Esophagus squamous epithelium (tissue), 5 donors: Measurements from ENCODE around the gene CA7. TPM values are rescaled to one million over a fixed set of nuclear protein-coding genes. Genes with fewer than 3 reads are reported as not detected.
"Not testable (repeated sequence)": the region's sequence is repeated elsewhere in the genome, so short reads cannot be mapped to it uniquely, and the experiment has no call there.

Source experiments
- DNase-seq: peaks from one replicate; lab custom pipeline; 2025; lab: John Stamatoyannopoulos, UW
- H3K27ac ChIP-seq, 4 donors: fragments of 200-600 bp; sonication (generic); one replicate each; pipeline ENCODE4 v1.5.1; 2016 to 2019; ENCODE audit warnings: mild to moderate bottlenecking in 1 of 4
- H3K27me3 ChIP-seq, 4 donors: fragments of 200-600 bp; sonication (generic); 1 replicate in 3 of 4; 2 replicates in 1 of 4; pipeline versions ENCODE4 v1.5.1 to v1.6.0; 2017 to 2021; ENCODE audit warnings: antibody characterized with exemption in 1 of 4
- H3K36me3 ChIP-seq, 3 donors: fragments of 200-600 bp; sonication (generic); one replicate each; pipeline ENCODE4 v1.5.1; 2016 to 2019
- H3K4me1 ChIP-seq, 3 donors: fragments of 200-600 bp; sonication (generic); one replicate each; pipeline ENCODE4 v1.5.1; 2017 to 2019
- H3K4me3 ChIP-seq, 4 donors: fragments of 200-600 bp; sonication (generic); 1 replicate in 3 of 4; 2 replicates in 1 of 4; pipeline ENCODE4 v1.5.1; 2016 to 2019; ENCODE audit warnings: mild to moderate bottlenecking in 2 of 4, moderate library complexity in 1 of 4
- H3K9me3 ChIP-seq, 3 donors: fragments of 200-600 bp; sonication (generic); one replicate each; pipeline ENCODE4 v1.5.1; 2016 to 2019
- POLR2A ChIP-seq, 4 donors: fragments of 450-650 bp; IDR thresholded peaks; one replicate each; pipeline ENCODE4 v1.6.1; 2017; ENCODE audit warnings: antibody characterized with exemption in 4 of 4, mild to moderate bottlenecking in 4 of 4, moderate library complexity in 3 of 4
- WGBS, 2 donors: methylation state at CpG; one replicate each; pipeline ENCODE4 v1.1.5; 2018; 5-methylcytosine and 5-hydroxymethylcytosine counted together
- intact Hi-C: fragments of 100-400 bp; cut with DNase I; formaldehyde crosslinking; loops from one replicate; pipeline ENCODE4 v1.15.0; 2022
- total RNA-seq, 4 donors: library from RNA; depleted of rRNA; stranded (reverse); fragments of >200 nt; gene quantifications; one replicate each; pipeline ENCODE4 v1.1.0, GENCODE V29; 2016
- TF ChIP-seq, protein P1 (sequence below), 6 experiments: fragments of 450-650 bp in 4 of 6; fragments of 200-600 bp in 2 of 6; sonication (generic) in 2 of 6; IDR thresholded peaks; one replicate each; pipeline ENCODE4 v1.5.1; 2016 to 2019; ENCODE audit warnings: antibody characterized with exemption in 6 of 6, mild to moderate bottlenecking in 4 of 6, moderate library complexity in 4 of 6
- donor health status: DM: yes; HTN: yes; CAD: no.

Gene CA7
- total RNA-seq, 4 donors from 2014 or later: not detected

DNA sequence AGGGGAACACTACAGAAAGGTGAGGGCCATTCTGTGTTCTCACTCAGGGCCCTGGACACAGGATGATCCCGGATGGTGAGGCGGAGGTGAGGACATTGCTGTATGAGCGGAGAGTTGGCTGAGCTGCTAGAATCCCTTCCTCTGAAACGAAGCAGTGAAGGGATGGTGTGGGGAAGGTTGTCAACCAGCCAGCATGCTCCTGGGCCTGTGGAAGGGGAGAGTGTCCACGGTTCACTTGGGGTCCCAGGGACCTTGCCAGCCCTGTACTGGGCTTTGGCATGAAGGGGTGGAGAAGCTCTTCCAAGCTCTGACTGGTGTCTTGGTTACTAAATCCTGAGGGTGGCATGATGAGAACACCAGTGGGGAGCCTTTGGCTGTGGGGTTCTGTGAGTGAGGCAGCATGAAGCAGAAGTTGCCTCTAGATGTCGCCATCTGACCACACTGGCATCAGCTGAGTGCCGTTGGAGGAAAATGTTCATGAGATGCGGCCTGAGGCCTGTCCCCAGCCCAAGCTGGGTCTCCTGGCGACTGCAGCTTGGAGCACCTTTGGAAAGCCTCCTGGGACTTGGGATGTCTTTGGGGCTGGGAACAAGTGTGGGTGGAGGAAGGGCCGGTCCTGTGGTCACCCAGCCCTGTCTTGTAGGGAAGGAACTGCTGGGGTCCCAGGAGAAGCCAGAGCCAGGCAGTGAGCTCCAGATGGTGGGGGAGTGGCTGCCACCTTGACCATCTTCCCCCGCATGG is 50.9 kb downstream of the CA7 start:
- intact Hi-C loops: loop anchor here (5.0 kb wide), 1 partner anchor 37 kb away; the partner anchor contains the start of gene CIAO2B
- Histone ChIP-seq H3K36me3 (peaks cover 0 to 6% (median 0%) of the 10 kb centered on the region in 3 donors), H3K9me3 (no peaks in the 10 kb centered on the region), H3K27ac (peak overlapping the region; percentile 80 to 93 (median 85)), H3K27me3 (no peaks in the 10 kb centered on the region), H3K4me3 (no peak overlapping the region), H3K4me1 (peaks cover 30 to 52% (median 40%) of the 10 kb centered on the region in 3 donors)
- DNase-seq: peak; percentile 6
- 43 to 60% methylated on average over 6 to 7 of the region's 11 CpGs for WGBS, 2 donors
- TF ChIP-seq POLR2A (IDR thresholded peaks at IDR 0.05): no peak
- TF ChIP-seq, protein P1, sequence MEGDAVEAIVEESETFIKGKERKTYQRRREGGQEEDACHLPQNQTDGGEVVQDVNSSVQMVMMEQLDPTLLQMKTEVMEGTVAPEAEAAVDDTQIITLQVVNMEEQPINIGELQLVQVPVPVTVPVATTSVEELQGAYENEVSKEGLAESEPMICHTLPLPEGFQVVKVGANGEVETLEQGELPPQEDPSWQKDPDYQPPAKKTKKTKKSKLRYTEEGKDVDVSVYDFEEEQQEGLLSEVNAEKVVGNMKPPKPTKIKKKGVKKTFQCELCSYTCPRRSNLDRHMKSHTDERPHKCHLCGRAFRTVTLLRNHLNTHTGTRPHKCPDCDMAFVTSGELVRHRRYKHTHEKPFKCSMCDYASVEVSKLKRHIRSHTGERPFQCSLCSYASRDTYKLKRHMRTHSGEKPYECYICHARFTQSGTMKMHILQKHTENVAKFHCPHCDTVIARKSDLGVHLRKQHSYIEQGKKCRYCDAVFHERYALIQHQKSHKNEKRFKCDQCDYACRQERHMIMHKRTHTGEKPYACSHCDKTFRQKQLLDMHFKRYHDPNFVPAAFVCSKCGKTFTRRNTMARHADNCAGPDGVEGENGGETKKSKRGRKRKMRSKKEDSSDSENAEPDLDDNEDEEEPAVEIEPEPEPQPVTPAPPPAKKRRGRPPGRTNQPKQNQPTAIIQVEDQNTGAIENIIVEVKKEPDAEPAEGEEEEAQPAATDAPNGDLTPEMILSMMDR (IDR thresholded peaks at IDR 0.05): peak; percentile 42 to 93 (median 78)

DNA sequence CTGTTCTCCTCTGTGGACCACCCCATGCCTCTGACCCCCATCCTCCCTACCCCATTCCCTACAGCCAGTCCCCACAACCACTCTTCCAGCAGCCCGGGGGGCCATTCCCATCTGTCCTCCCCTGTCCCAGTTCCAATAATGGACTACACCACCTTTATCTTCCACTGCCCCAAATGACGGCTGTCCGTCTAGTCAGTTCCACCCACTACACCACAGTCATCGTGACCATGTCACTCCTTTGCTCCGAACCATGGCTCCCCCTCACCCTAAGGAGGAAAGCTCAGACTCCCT is 51.4 kb downstream of the CA7 start:
- Histone ChIP-seq H3K27ac (peak overlapping the region; percentile 80 to 93 (median 85)), H3K36me3 (peaks cover 0 to 6% (median 0%) of the 10 kb centered on the region in 3 donors), H3K4me3 (no peak overlapping the region), H3K27me3 (no peaks in the 10 kb centered on the region), H3K9me3 (no peaks in the 10 kb centered on the region), H3K4me1 (peaks cover 36 to 57% (median 45%) of the 10 kb centered on the region in 3 donors)
- intact Hi-C loops: loop anchor here (5.0 kb wide), 1 partner anchor 37 kb away; the partner anchor contains the start of gene CIAO2B
- TF ChIP-seq, protein P1 (IDR thresholded peaks at IDR 0.05): no peak
- TF ChIP-seq POLR2A (IDR thresholded peaks at IDR 0.05): no peak
- WGBS, 2 donors: 92 to 95% methylated on average over 5 of the region's 5 CpGs
- DNase-seq: no peak

DNA sequence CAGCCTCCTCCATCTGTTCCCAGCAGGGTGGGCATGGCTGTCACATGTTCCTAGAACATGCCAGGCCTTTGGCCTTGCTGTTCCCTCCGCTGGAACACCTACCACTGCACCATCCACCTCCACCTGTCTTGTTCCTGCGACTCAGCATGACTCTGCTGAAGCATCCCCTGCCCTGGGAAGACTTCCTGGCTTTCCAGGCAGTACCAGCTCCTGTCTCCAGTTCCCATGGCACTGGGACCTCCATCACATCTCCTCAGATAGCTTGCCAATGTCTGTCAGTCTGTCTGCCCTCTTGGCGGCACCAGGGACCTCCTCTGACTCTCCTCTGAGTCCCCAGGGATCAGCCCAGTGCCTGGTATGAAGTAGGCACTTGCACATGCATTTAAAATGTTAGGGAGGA is 51.8 kb downstream of the CA7 start:
- Histone ChIP-seq H3K4me3 (no peak overlapping the region), H3K27ac (peak overlapping the region; percentile 80 to 93 (median 85)), H3K9me3 (no peaks in the 10 kb centered on the region), H3K27me3 (no peaks in the 10 kb centered on the region), H3K36me3 (peaks cover 0 to 6% (median 0%) of the 10 kb centered on the region in 3 donors), H3K4me1 (peaks cover 39 to 61% (median 49%) of the 10 kb centered on the region in 3 donors)
- DNase-seq: no peak
- TF ChIP-seq, protein P1 (IDR thresholded peaks at IDR 0.05): no peak
- no peak for TF ChIP-seq POLR2A (IDR thresholded peaks at IDR 0.05)
- intact Hi-C loops: loop anchor here (5.0 kb wide), 1 partner anchor 36 kb away; the partner anchor contains the start of gene CIAO2B
- WGBS, 2 donors: 84 to 90% methylated on average over 3 of the region's 3 CpGs

DNA sequence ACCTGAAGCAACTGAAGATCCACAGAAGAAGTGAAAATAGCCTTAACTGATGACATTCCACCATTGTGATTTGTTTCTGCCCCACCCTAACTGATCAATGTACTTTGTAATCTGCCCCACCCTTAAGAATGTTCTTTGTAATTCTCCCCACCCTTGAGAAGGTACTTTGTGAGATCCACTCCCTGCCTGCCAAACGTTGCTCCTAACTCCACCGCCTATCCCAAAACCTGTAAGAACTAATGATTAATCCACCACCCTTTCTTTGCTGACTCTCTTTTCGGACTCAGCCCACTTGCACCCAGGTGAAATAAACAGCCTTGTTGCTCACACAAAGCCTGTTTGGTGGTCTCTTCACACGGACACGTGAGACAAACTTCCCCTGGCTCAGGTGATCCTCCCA is 52.5 kb downstream of the CA7 start:
- not testable (repeated sequence) for H3K36me3 ChIP-seq, H3K9me3 ChIP-seq, H3K27me3 ChIP-seq, H3K4me3 ChIP-seq, DNase-seq
- Histone ChIP-seq H3K4me1 (peaks cover 43 to 68% (median 54%) of the 10 kb centered on the region in 3 donors), H3K27ac (peak overlapping the region; percentile 80 to 93 (median 85))
- intact Hi-C loops: loop anchor here (5.0 kb wide), 1 partner anchor 36 kb away; the partner anchor contains the start of gene CIAO2B
- WGBS, 2 donors: 45 to 70% methylated on average over 5 of the region's 5 CpGs

DNA sequence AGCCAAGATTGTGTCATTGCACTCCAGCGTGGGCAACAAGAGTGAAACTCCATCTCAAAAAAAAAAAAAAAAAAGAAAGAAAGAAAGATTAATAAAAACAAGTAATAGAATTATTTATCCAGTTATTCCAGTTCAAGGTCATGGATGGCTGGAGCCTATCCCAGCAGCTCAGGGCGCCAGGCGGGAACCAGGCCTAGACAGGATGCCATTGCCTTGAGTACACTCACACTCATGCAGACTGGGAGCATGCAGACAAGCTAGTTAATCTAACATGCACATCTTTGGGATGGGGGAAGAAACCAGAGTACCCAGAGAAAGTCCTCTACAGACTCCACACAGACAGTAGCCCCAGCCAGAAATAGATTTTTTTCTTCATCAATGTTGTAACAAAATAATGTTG is 54.0 kb downstream of the CA7 start:
- no peak overlapping the region for H3K4me3 ChIP-seq
- TF ChIP-seq POLR2A (IDR thresholded peaks at IDR 0.05): no peak
- TF ChIP-seq, protein P1 (IDR thresholded peaks at IDR 0.05): no peak
- WGBS, 2 donors: 43 to 49% methylated on average over 2 to 3 of the region's 3 CpGs
- H3K9me3 ChIP-seq: no peaks in the 10 kb centered on the region
- intact Hi-C loops: loop anchor here (5.0 kb wide), 1 partner anchor 34 kb away; the partner anchor contains the start of gene CIAO2B
- peak overlapping the region; percentile 80 to 93 (median 90) for H3K27ac ChIP-seq
- DNase-seq: no peak
- peaks cover 50 to 83% (median 67%) of the 10 kb centered on the region in 3 donors for H3K4me1 ChIP-seq
- H3K27me3 ChIP-seq: no peaks in the 10 kb centered on the region
- H3K36me3 ChIP-seq: no peaks in the 10 kb centered on the region
